ENCODE data around the gene NEDD4L. TPM values are rescaled to one million over a fixed set of nuclear protein-coding genes. Genes with fewer than 3 reads are reported as not detected.

The NEDD4L gene
- total RNA-seq, 1 experiment from 2014 or later, result 42.9 TPM

- no peak for ATAC-seq
- intact Hi-C loops (cut with micrococcal nuclease; ENCODE audit: unreplicated experiment), result no loop called here
- H3K9me3 ChIP-seq (ENCODE audit: control insufficient read depth, insufficient read depth, low read depth, low read length), result no peaks in the 10 kb centered on the region
- H3K36me3 ChIP-seq (ENCODE audit: control insufficient read depth, insufficient read depth, low read length), result no peaks in the 10 kb centered on the region
- POLR2A ChIA-PET, result no interaction called here
- CTCF ChIA-PET, result no interaction called here
- BruUV-seq (replicated peaks), result no TSS peak
- in situ Hi-C loops (cut with HindIII; ENCODE audit: low pct_unique_long_range_greater_than_20kb, low sequenced_read_pairs), result no loop called here
- no peaks in the 10 kb centered on the region for H3K27me3 ChIP-seq (ENCODE audit: control insufficient read depth, insufficient read depth, low read length)
- H3K4me3 ChIP-seq (ENCODE audit: low read depth in 2 of 2, low read length in 2 of 2), result no peak overlapping the region
- no peaks in the 10 kb centered on the region for H3K4me1 ChIP-seq (ENCODE audit: control insufficient read depth, insufficient read depth, low read length)
- H3K27ac ChIP-seq (ENCODE audit: low read length), result no peak overlapping the region
- DNase-seq (ENCODE audit: low read depth, low spot score), result no peak
- TF ChIP-seq POLR2AphosphoS5 (IDR thresholded peaks at IDR 0.05; ENCODE audit: low read depth, low read length) (no peak), CTCF (IDR thresholded peaks at IDR 0.05) (no peak), REST (IDR thresholded peaks at IDR 0.05; ENCODE audit: insufficient read depth in 1 of 2, low read depth in 2 of 2, low read length in 1 of 2) (no peak), SIN3A (IDR thresholded peaks at IDR 0.05; ENCODE audit: borderline replicate concordance, insufficient read depth, low read depth, low read length) (no peak), TCF7L2 (IDR thresholded peaks at IDR 0.05; ENCODE audit: low read depth, low read length) (no peak)
Observed at GRCh38 chr18:58389745-58390144, 345.7 kb downstream of the NEDD4L start.

GRCh38 chr18:58390399-58390798 lies 346.4 kb downstream of the NEDD4L start:
- ChIA-PET CTCF (no interaction called here), POLR2A (no interaction called here)
- DNase-seq (ENCODE audit: low read depth, low spot score), result no peak
- no peaks in the 10 kb centered on the region for H3K9me3 ChIP-seq (ENCODE audit: control insufficient read depth, insufficient read depth, low read depth, low read length)
- in situ Hi-C loops (cut with HindIII; ENCODE audit: low pct_unique_long_range_greater_than_20kb, low sequenced_read_pairs) (no loop called here), intact Hi-C loops (cut with micrococcal nuclease; ENCODE audit: unreplicated experiment) (no loop called here)
- TF ChIP-seq POLR2AphosphoS5 (IDR thresholded peaks at IDR 0.05; ENCODE audit: low read depth, low read length) (no peak), SIN3A (IDR thresholded peaks at IDR 0.05; ENCODE audit: borderline replicate concordance, insufficient read depth, low read depth, low read length) (no peak), TCF7L2 (IDR thresholded peaks at IDR 0.05; ENCODE audit: low read depth, low read length) (no peak), CTCF (IDR thresholded peaks at IDR 0.05) (no peak), REST (IDR thresholded peaks at IDR 0.05; ENCODE audit: insufficient read depth in 1 of 2, low read depth in 2 of 2, low read length in 1 of 2) (no peak)
- no peaks in the 10 kb centered on the region for H3K4me1 ChIP-seq (ENCODE audit: control insufficient read depth, insufficient read depth, low read length)
- H3K36me3 ChIP-seq (ENCODE audit: control insufficient read depth, insufficient read depth, low read length), result no peaks in the 10 kb centered on the region
- H3K4me3 ChIP-seq (ENCODE audit: low read depth in 2 of 2, low read length in 2 of 2), result no peak overlapping the region
- ATAC-seq, result no peak
- no TSS peak for BruUV-seq (replicated peaks)
- H3K27ac ChIP-seq (ENCODE audit: low read length), result no peak overlapping the region
- no peaks in the 10 kb centered on the region for H3K27me3 ChIP-seq (ENCODE audit: control insufficient read depth, insufficient read depth, low read length)
